Ishikawa (cell line): ENCODE data around the gene FNBP1L.
A peak's percentile ranks its signal among the peaks of the same experiment; 100 is the strongest.

Experiments used
- CEBPB ChIP-seq: IDR thresholded peaks from 2 replicates; pipeline ENCODE4 v1.6.1; 2012
- CREB1 ChIP-seq: IDR thresholded peaks from 2 replicates; pipeline ENCODE4 v1.6.1; 2012; ENCODE audit warnings: low read depth
- EGR1 ChIP-seq: IDR thresholded peaks from 2 replicates; pipeline ENCODE4 v1.6.1; 2012
- EP300 ChIP-seq: IDR thresholded peaks from 2 replicates; pipeline ENCODE4 v1.6.1; 2012; ENCODE audit warnings: borderline replicate concordance
- FOXM1 ChIP-seq: IDR thresholded peaks from 2 replicates; pipeline ENCODE4 v1.6.1; 2012; ENCODE audit warnings: low read depth, borderline replicate concordance
- MAX ChIP-seq: IDR thresholded peaks from 2 replicates; pipeline ENCODE4 v1.6.1; 2012
- NFIC ChIP-seq: IDR thresholded peaks from 2 replicates; pipeline ENCODE4 v1.6.1; 2012
- RAD21 ChIP-seq: IDR thresholded peaks from 2 replicates; pipeline ENCODE4 v1.6.1; 2012; ENCODE audit warnings: low read depth
- REST ChIP-seq: IDR thresholded peaks from 2 replicates; pipeline ENCODE4 v1.6.1; 2012; ENCODE audit warnings: low read depth, mild to moderate bottlenecking
- TAF1 ChIP-seq: IDR thresholded peaks from 2 replicates; pipeline ENCODE4 v1.6.1; 2012; ENCODE audit warnings: low read depth, mild to moderate bottlenecking
- TCF12 ChIP-seq: IDR thresholded peaks from 2 replicates; pipeline ENCODE4 v1.6.1; 2012; ENCODE audit warnings: low read depth
- TEAD4 ChIP-seq: IDR thresholded peaks from 2 replicates; pipeline ENCODE4 v1.6.1; 2012
- USF1 ChIP-seq: IDR thresholded peaks from 2 replicates; pipeline ENCODE4 v1.6.1; 2012
- YY1 ChIP-seq: IDR thresholded peaks from 2 replicates; pipeline ENCODE4 v1.6.1; 2012; ENCODE audit warnings: low read depth
- ZBTB7A ChIP-seq: IDR thresholded peaks from 2 replicates; pipeline ENCODE4 v1.6.1; 2012; ENCODE audit warnings: low read depth

Gene FNBP1L

GRCh38 chr1:93591676-93592550 lies 144.0 kb downstream of the FNBP1L start:
- TF ChIP-seq ZBTB7A = peak; percentile 76; the same call in 1 of the 2 replicates
- peak; percentile 58 for TF ChIP-seq MAX
- no peak for TF ChIP-seq REST
- TF ChIP-seq NFIC = peak; percentile 93
- no peak for TF ChIP-seq TCF12
- TF ChIP-seq CREB1 = no peak
- TF ChIP-seq EP300 = no peak; the same call in 1 of the 2 replicates
- TF ChIP-seq CEBPB = no peak
- TF ChIP-seq TEAD4 = no peak
- no peak for TF ChIP-seq YY1
- no peak for TF ChIP-seq USF1
- no peak for TF ChIP-seq TAF1
- TF ChIP-seq RAD21 = no peak
- TF ChIP-seq EGR1 = no peak
- TF ChIP-seq FOXM1 = no peak

- TF ChIP-seq ZBTB7A = no peak
- no peak; the same call in 1 of the 2 replicates for TF ChIP-seq MAX
- TF ChIP-seq TAF1 = no peak
- TF ChIP-seq TCF12 = no peak
- no peak for TF ChIP-seq EP300
- TF ChIP-seq CEBPB = no peak
- no peak for TF ChIP-seq YY1
- no peak for TF ChIP-seq EGR1
- no peak for TF ChIP-seq USF1
Observed at GRCh38 chr1:93592551-93592949, 144.6 kb downstream of the FNBP1L start.

GRCh38 chr1:93593854-93594602 lies 146.1 kb downstream of the FNBP1L start:
- TF ChIP-seq FOXM1 = no peak
- TF ChIP-seq TAF1 = no peak
- no peak for TF ChIP-seq YY1
- TF ChIP-seq CEBPB = no peak
- no peak for TF ChIP-seq NFIC
- no peak for TF ChIP-seq TCF12
- TF ChIP-seq RAD21 = no peak
- TF ChIP-seq USF1 = no peak
- no peak for TF ChIP-seq CREB1

GRCh38 chr1:93594603-93594880 lies 146.6 kb downstream of the FNBP1L start:
- TF ChIP-seq TAF1 (no peak), NFIC (no peak), ZBTB7A (no peak), EGR1 (no peak), USF1 (no peak), EP300 (no peak), TEAD4 (no peak)

- no peak for TF ChIP-seq EGR1
- no peak for TF ChIP-seq CREB1
- no peak for TF ChIP-seq NFIC
- no peak for TF ChIP-seq TCF12
- no peak for TF ChIP-seq FOXM1
- TF ChIP-seq RAD21 = no peak
- no peak for TF ChIP-seq TEAD4
- no peak for TF ChIP-seq YY1
- no peak for TF ChIP-seq EP300
- no peak for TF ChIP-seq ZBTB7A
- TF ChIP-seq USF1 = no peak
- TF ChIP-seq REST = no peak
- no peak for TF ChIP-seq CEBPB
Observed at GRCh38 chr1:93595266-93595665, 147.3 kb downstream of the FNBP1L start.
